Liver (tissue), 9 donors: ENCODE measurements around the gene PIK3CG. TPM values are rescaled to one million over a fixed set of nuclear protein-coding genes. Genes with fewer than 3 reads are reported as not detected.
"Not testable (repeated sequence)": the region's sequence is repeated elsewhere in the genome, so short reads cannot be mapped to it uniquely, and the experiment has no call there.

Experiments used
- DNase-seq: peaks from one replicate; pipeline ENCODE4 v3.0.0-alpha.2; 2017; ENCODE audit warnings: low spot score
- H3K27ac ChIP-seq, 2 donors: one replicate each; pipeline ENCODE4 v1.7.0; 2013; ENCODE audit warnings: inconsistent platforms in 2 of 2, low read length in 2 of 2, control low read depth in 1 of 2, low read depth in 1 of 2, mild to moderate bottlenecking in 1 of 2
- H3K27me3 ChIP-seq, 4 donors: one replicate each; pipeline versions ENCODE4 v1.6.1 to v1.7.0; 2013; ENCODE audit warnings: low read length in 3 of 4, inconsistent platforms in 1 of 4, mild to moderate bottlenecking in 1 of 4, moderate library complexity in 1 of 4; ENCODE audit not compliant: control insufficient read depth in 4 of 4, insufficient read depth in 4 of 4
- H3K36me3 ChIP-seq, 4 donors: one replicate each; pipeline versions ENCODE4 v1.6.1 to v1.7.0; 2013; ENCODE audit warnings: low read length in 3 of 4, mild to moderate bottlenecking in 3 of 4, low read depth in 1 of 4, moderate library complexity in 1 of 4; ENCODE audit not compliant: control insufficient read depth in 4 of 4, insufficient read depth in 3 of 4
- H3K4me1 ChIP-seq, 4 donors: one replicate each; pipeline versions ENCODE4 v1.6.1 to v1.7.0; 2013; ENCODE audit warnings: low read length in 3 of 4, mild to moderate bottlenecking in 3 of 4, moderate library complexity in 1 of 4; ENCODE audit not compliant: control insufficient read depth in 4 of 4, insufficient read depth in 4 of 4
- H3K4me3 ChIP-seq, 3 donors: one replicate each; pipeline versions ENCODE4 v1.6.1 to v1.7.0; 2013; ENCODE audit warnings: low read length in 3 of 3, control low read depth in 1 of 3, low read depth in 1 of 3, mild to moderate bottlenecking in 1 of 3
- H3K9ac ChIP-seq, 2 donors: one replicate each; pipeline ENCODE4 v1.7.0; 2013; ENCODE audit warnings: low read length in 2 of 2, mild to moderate bottlenecking in 2 of 2, moderate library complexity in 2 of 2, control low read depth in 1 of 2, low read depth in 1 of 2
- H3K9me3 ChIP-seq, 4 donors: one replicate each; pipeline versions ENCODE4 v1.6.1 to v1.7.0; 2013; ENCODE audit warnings: low read length in 3 of 4; ENCODE audit not compliant: control insufficient read depth in 4 of 4
- FOXA1 ChIP-seq: IDR thresholded peaks from 2 replicates; pipeline ENCODE4 v1.6.1; 2016; ENCODE audit warnings: antibody characterized with exemption
- GABPA ChIP-seq, 2 donors: IDR thresholded peaks in 1 of 2; conservative IDR thresholded peaks in 1 of 2; 2 replicates each; pipeline ENCODE4 v1.6.1; 2016; ENCODE audit warnings: antibody characterized with exemption in 2 of 2, mild to moderate bottlenecking in 1 of 2, moderate library complexity in 1 of 2
- HNF4A ChIP-seq, 2 donors: conservative IDR thresholded peaks; 2 replicates each; pipeline ENCODE4 v1.6.1; 2016; ENCODE audit warnings: antibody characterized with exemption in 2 of 2, mild to moderate bottlenecking in 2 of 2
- HNF4G ChIP-seq: IDR thresholded peaks from 2 replicates; pipeline ENCODE4 v1.6.1; 2016; ENCODE audit warnings: antibody characterized with exemption
- JUND ChIP-seq, 2 donors: IDR thresholded peaks; 2 replicates each; pipeline ENCODE4 v1.6.1; 2016; ENCODE audit warnings: antibody characterized with exemption in 2 of 2
- RAD21 ChIP-seq, 2 donors: IDR thresholded peaks; 2 replicates each; pipeline ENCODE4 v1.6.1; 2016; ENCODE audit warnings: antibody characterized with exemption in 2 of 2, mild to moderate bottlenecking in 2 of 2
- SP1 ChIP-seq: IDR thresholded peaks from 2 replicates; pipeline ENCODE4 v1.6.1; 2018; ENCODE audit warnings: antibody characterized with exemption, mild to moderate bottlenecking
- YY1 ChIP-seq: IDR thresholded peaks from 2 replicates; pipeline ENCODE4 v1.6.1; 2016; ENCODE audit warnings: antibody characterized with exemption, mild to moderate bottlenecking
- ZBTB33 ChIP-seq: IDR thresholded peaks from 2 replicates; pipeline ENCODE4 v1.6.1; 2016; ENCODE audit warnings: antibody characterized with exemption
- WGBS: extraction: QIAGEN DNeasy Blood & Tissue Kit; methylation state at CpG from one replicate; pipeline ENCODE4 v1.1.7; 2013; 5-methylcytosine and 5-hydroxymethylcytosine counted together
- polyA plus RNA-seq, 2 donors: library from polyadenylated mRNA; stranded (reverse) in 1 of 2; unstranded in 1 of 2; fragments of 200-250 nt in 1 of 2; fragments of >200 nt in 1 of 2; fragmentation: Nextera tagmentation in 1 of 2; extraction: Ambion mirVana in 1 of 2; gene quantifications; one replicate each; pipeline versions ENCODE4 v1.2.1 to v1.2.3, GENCODE V29; 2013 to 2015
- total RNA-seq, 2 donors: library from RNA; depleted of rRNA; stranded (reverse); fragments of >200 nt; gene quantifications; one replicate each; pipeline ENCODE4 v1.2.3, GENCODE V29; 2014
- donor health status: healthy.
- donor health status: healthy.
- donor health status: healthy.
- donor health status: healthy.
- donor health status: healthy.

Gene PIK3CG
- total and polyA plus RNA-seq, 4 donors: 0.36 to 4.1 (median 1.3) TPM

DNA sequence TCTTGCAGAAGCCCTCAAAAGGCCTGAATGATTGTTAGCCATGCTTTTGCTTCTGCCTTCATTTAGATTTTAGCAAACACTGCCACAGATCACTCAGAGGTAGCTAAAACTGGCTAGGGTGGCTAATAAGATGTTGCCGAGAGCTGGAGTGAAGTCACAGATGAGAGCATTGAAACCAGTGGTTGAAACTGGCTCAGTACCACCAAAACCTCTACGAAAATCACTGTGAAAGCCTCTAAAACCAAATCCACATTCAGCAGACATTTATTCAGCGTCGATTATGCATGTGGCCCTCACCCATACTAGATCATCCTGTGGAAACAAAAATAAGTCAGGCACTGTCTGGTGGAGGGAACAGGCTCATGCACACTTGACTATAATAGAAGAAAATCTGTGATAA is 50.8 kb downstream of the PIK3CG start:
- DNase-seq: no peak
- no peak for TF ChIP-seq HNF4A (conservative IDR thresholded peaks at IDR 0.05)
- TF ChIP-seq RAD21 (IDR thresholded peaks at IDR 0.05): no peak
- TF ChIP-seq JUND (IDR thresholded peaks at IDR 0.05): no peak
- no peak for TF ChIP-seq HNF4G
- TF ChIP-seq SP1: no peak
- no peaks in the 10 kb centered on the region for H3K27me3 ChIP-seq
- H3K4me1 ChIP-seq: no peaks in the 10 kb centered on the region
- H3K9ac ChIP-seq: no peak overlapping the region
- 89% methylated on average over 4 of the region's 4 CpGs for WGBS
- no peaks in the 10 kb centered on the region for H3K9me3 ChIP-seq
- no peak overlapping the region for H3K4me3 ChIP-seq
- H3K27ac ChIP-seq: no peak overlapping the region
- no peaks in the 10 kb centered on the region for H3K36me3 ChIP-seq

GRCh38 chr7:106916679-106917078 is 51.6 kb downstream of the PIK3CG start:
- no peak for DNase-seq
- TF ChIP-seq ZBTB33 (no peak), YY1 (no peak)
- no peaks in the 10 kb centered on the region for H3K9me3 ChIP-seq
- H3K36me3 ChIP-seq: no peaks in the 10 kb centered on the region
- H3K27me3 ChIP-seq: no peaks in the 10 kb centered on the region
- H3K27ac ChIP-seq: no peak overlapping the region
- H3K4me1 ChIP-seq: no peaks in the 10 kb centered on the region
- WGBS: 73% methylated on average over 1 of the region's 1 CpG
- no peak overlapping the region for H3K4me3 ChIP-seq
- H3K9ac ChIP-seq: no peak overlapping the region

DNA sequence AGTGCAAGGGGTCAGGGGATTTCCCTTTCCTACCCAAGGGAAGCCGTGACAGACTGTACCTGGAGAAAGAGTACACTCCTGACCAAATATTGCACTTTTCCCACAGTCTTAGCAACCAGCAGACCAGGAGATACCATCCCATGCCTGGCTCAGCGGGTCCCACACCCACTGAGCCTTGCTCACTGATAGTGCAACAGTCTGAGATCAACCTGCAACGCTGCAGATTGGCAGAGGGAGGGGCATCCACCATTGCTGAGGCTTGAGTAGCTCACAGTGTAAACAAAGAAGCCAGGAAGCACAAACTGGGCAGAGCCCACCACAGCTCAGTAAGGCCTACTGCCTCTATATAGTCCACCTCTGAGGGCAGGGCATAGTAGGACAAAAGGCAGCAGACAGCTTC is 53.9 kb downstream of the PIK3CG start:
- no peak overlapping the region for H3K27ac ChIP-seq
- no peak for TF ChIP-seq GABPA (IDR thresholded peaks at IDR 0.05 in 1 of 2, conservative IDR thresholded peaks at IDR 0.05 in 1 of 2)
- no peak for TF ChIP-seq SP1
- TF ChIP-seq JUND (IDR thresholded peaks at IDR 0.05): no peak
- no peak for TF ChIP-seq ZBTB33
- no peak for TF ChIP-seq FOXA1
- H3K9ac ChIP-seq: no peak overlapping the region
- WGBS: 87% methylated on average over 3 of the region's 3 CpGs
- H3K36me3 ChIP-seq: no peaks in the 10 kb centered on the region
- DNase-seq: no peak
- H3K9me3 ChIP-seq: no peaks in the 10 kb centered on the region
- H3K4me3 ChIP-seq: no peak overlapping the region
- no peaks in the 10 kb centered on the region for H3K4me1 ChIP-seq
- H3K27me3 ChIP-seq: no peaks in the 10 kb centered on the region

- H3K27me3 ChIP-seq, H3K4me3 ChIP-seq, H3K27ac ChIP-seq, H3K36me3 ChIP-seq, H3K9ac ChIP-seq, H3K9me3 ChIP-seq, DNase-seq, H3K4me1 ChIP-seq: not testable (repeated sequence)
- WGBS: 66% methylated on average over 2 of the region's 2 CpGs
Measured at GRCh38 chr7:106924468-106924867, 59.4 kb downstream of the PIK3CG start.
